DOHH2 (cell line): Measurements from ENCODE around the gene LARGE1.

Experiments used
- CTCF ChIP-seq: fragments of 200-600 bp; sonication (generic); IDR thresholded peaks from one replicate; pipeline ENCODE4 v1.5.1; 2014; ENCODE audit warnings: antibody characterized with exemption, mild to moderate bottlenecking, low read depth, low read length; ENCODE audit not compliant: poor library complexity, severe bottlenecking
- EZH2phosphoT487 ChIP-seq: fragments of 200-600 bp; sonication (generic); IDR thresholded peaks from 2 replicates; pipeline ENCODE4 v1.6.1; 2017; ENCODE audit warnings: borderline replicate concordance, mild to moderate bottlenecking, antibody characterized with exemption, low read length, moderate library complexity, mixed read lengths

DNA sequence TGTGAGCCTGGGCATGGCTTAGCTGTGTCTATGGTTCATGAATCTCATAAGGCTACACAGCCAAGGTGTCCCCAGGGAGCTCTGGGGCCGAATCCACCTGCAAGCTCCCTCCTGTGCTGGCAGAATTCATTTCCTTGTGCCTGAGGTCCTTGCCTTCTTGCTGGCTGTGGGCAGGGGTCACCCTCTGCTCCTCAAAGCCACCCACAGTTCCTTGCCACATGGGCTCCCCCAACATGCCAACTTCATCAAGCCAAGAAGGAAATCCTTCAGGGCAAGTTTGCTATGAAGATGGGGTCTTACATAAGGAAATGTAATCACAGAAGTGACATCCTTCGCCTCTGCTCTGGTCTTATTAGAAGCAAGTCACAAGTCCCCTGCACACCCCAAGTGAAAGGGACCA, 24.8 kb downstream of the LARGE1 start:
- TF ChIP-seq CTCF (no peak), EZH2phosphoT487 (no peak)
